Amniotic epithelial cell (primary cell): ENCODE results near the gene CDKL1.

Source experiments
- DNase-seq: peaks from one replicate; pipeline ENCODE4 v3.0.0-alpha.2; 2010; ENCODE audit warnings: low read depth

Gene CDKL1

GRCh38 chr14:50396631-50397389, at the start of gene CDKL1:
CDKL1 (minus strand) TSS chr14:50396881; CDS start chr14:50395868, 1,013 bp downstream.
- DNase-seq, result peak; percentile 68

- peak; percentile 74 for DNase-seq
Observed at GRCh38 chr14:50434528-50434927, 37.8 kb upstream of the CDKL1 start.

GRCh38 chr14:50432131-50432530, 35.5 kb upstream of the CDKL1 start:
- DNase-seq, result no peak

GRCh38 chr14:50425816-50426215, 29.1 kb upstream of the CDKL1 start:
- peak; percentile 98 for DNase-seq

- DNase-seq, result peak; percentile 13
Observed at GRCh38 chr14:50425105-50425504, 28.4 kb upstream of the CDKL1 start.

GRCh38 chr14:50423529-50423928, 26.8 kb upstream of the CDKL1 start:
- no peak for DNase-seq

GRCh38 chr14:50421499-50421898, 24.8 kb upstream of the CDKL1 start:
- DNase-seq, result no peak

GRCh38 chr14:50417853-50418252, 21.2 kb upstream of the CDKL1 start:
- DNase-seq, result peak; percentile 81

GRCh38 chr14:50410921-50411320, 14.2 kb upstream of the CDKL1 start:
- peak; percentile 95 for DNase-seq

- peak; percentile 43 for DNase-seq
Observed at GRCh38 chr14:50410071-50410470, 13.4 kb upstream of the CDKL1 start.

- peak; percentile 28 for DNase-seq
Observed at GRCh38 chr14:50407111-50407812, 10.6 kb upstream of the CDKL1 start.

- peak; percentile 37 for DNase-seq
Observed at GRCh38 chr14:50403419-50403818, 6.7 kb upstream of the CDKL1 start.

- DNase-seq, result peak; percentile 71
Observed at GRCh38 chr14:50402965-50403364, 6.3 kb upstream of the CDKL1 start.

- DNase-seq, result no peak
Observed at GRCh38 chr14:50400461-50400860, 3.8 kb upstream of the CDKL1 start.

GRCh38 chr14:50399251-50400032, 2.8 kb upstream of the CDKL1 start:
- DNase-seq, result peak; percentile 12

GRCh38 chr14:50398189-50398580, 1.5 kb upstream of the CDKL1 start:
- DNase-seq, result no peak

- no peak for DNase-seq
Observed at GRCh38 chr14:50397390-50398188, 908 bp upstream of the CDKL1 start.

GRCh38 chr14:50395448-50395847, 1.2 kb downstream of the CDKL1 start:
- no peak for DNase-seq

GRCh38 chr14:50394713-50395112, 2.0 kb downstream of the CDKL1 start:
- DNase-seq, result no peak

GRCh38 chr14:50389668-50390441, 6.8 kb downstream of the CDKL1 start:
- no peak for DNase-seq
